ENCODE data around the gene COL23A1. TPM values are rescaled to one million over a fixed set of nuclear protein-coding genes. Genes with fewer than 3 reads are reported as not detected.

Gene COL23A1
- polyA plus RNA-seq, 4 donors, result 5.8 to 13.4 (median 7.7) TPM

GRCh38 chr5:178429491-178430185, 160.6 kb downstream of the COL23A1 start:
- DNase-seq (ENCODE audit: low read depth in 4 of 4, low spot score in 3 of 4), result no peak

GRCh38 chr5:178429156-178429468, 161.1 kb downstream of the COL23A1 start:
- no peak for DNase-seq (ENCODE audit: low read depth in 4 of 4, low spot score in 3 of 4)

- no peak for DNase-seq (ENCODE audit: low read depth in 4 of 4, low spot score in 3 of 4)
Observed at GRCh38 chr5:178428341-178429155, 161.6 kb downstream of the COL23A1 start.

GRCh38 chr5:178427576-178428197, 162.5 kb downstream of the COL23A1 start:
- DNase-seq (ENCODE audit: low read depth in 4 of 4, low spot score in 3 of 4), result no peak

- DNase-seq (ENCODE audit: low read depth in 4 of 4, low spot score in 3 of 4), result no peak
Observed at GRCh38 chr5:178426326-178427130, 163.7 kb downstream of the COL23A1 start.

- no peak for DNase-seq (ENCODE audit: low read depth in 4 of 4, low spot score in 3 of 4)
Observed at GRCh38 chr5:178425621-178426068, 164.5 kb downstream of the COL23A1 start.

- no peak for DNase-seq (ENCODE audit: low read depth in 4 of 4, low spot score in 3 of 4)
Observed at GRCh38 chr5:178424810-178425177, 165.4 kb downstream of the COL23A1 start.

GRCh38 chr5:178423901-178424809, 166.0 kb downstream of the COL23A1 start:
- DNase-seq (ENCODE audit: low read depth in 4 of 4, low spot score in 3 of 4), result no peak

GRCh38 chr5:178423431-178423830, 166.8 kb downstream of the COL23A1 start:
- DNase-seq (ENCODE audit: low read depth in 4 of 4, low spot score in 3 of 4), result no peak

GRCh38 chr5:178422400-178422775, 167.8 kb downstream of the COL23A1 start:
- no peak for DNase-seq (ENCODE audit: low read depth in 4 of 4, low spot score in 3 of 4)

GRCh38 chr5:178421699-178422399, 168.3 kb downstream of the COL23A1 start:
- no peak for DNase-seq (ENCODE audit: low read depth in 4 of 4, low spot score in 3 of 4)

GRCh38 chr5:178421128-178421527, 169.1 kb downstream of the COL23A1 start:
- no peak for DNase-seq (ENCODE audit: low read depth in 4 of 4, low spot score in 3 of 4)

- DNase-seq (ENCODE audit: low read depth in 4 of 4, low spot score in 3 of 4), result no peak
Observed at GRCh38 chr5:178420354-178420781, 169.8 kb downstream of the COL23A1 start.

GRCh38 chr5:178419651-178420050, 170.5 kb downstream of the COL23A1 start:
- DNase-seq (ENCODE audit: low read depth in 4 of 4, low spot score in 3 of 4), result no peak

GRCh38 chr5:178419196-178419595, 171.0 kb downstream of the COL23A1 start:
- DNase-seq (ENCODE audit: low read depth in 4 of 4, low spot score in 3 of 4), result no peak

- DNase-seq (ENCODE audit: low read depth in 4 of 4, low spot score in 3 of 4), result no peak
Observed at GRCh38 chr5:178418471-178419010, 171.7 kb downstream of the COL23A1 start.

GRCh38 chr5:178418031-178418430, 172.2 kb downstream of the COL23A1 start:
- DNase-seq (ENCODE audit: low read depth in 4 of 4, low spot score in 3 of 4), result no peak

GRCh38 chr5:178417391-178417811, 172.8 kb downstream of the COL23A1 start:
- no peak for DNase-seq (ENCODE audit: low read depth in 4 of 4, low spot score in 3 of 4)

- DNase-seq (ENCODE audit: low read depth in 4 of 4, low spot score in 3 of 4), result no peak
Observed at GRCh38 chr5:178416919-178417318, 173.3 kb downstream of the COL23A1 start.
